ENCODE measurements around the gene DENND4A.

The DENND4A gene

GRCh38 chr15:65612616-65612946, 179.5 kb downstream of the DENND4A start:
- DNase-seq (ENCODE audit: extremely low read depth, insufficient read length), result no peak
- TF ChIP-seq CTCF (IDR thresholded peaks at IDR 0.05; ENCODE audit: insufficient read depth, low read length, poor library complexity, severe bottlenecking), result no peak
- Histone ChIP-seq H3K36me3 (ENCODE audit: control insufficient read depth, insufficient read depth, low read length) (no peaks in the 10 kb centered on the region), H3K4me3 (replicated peaks; ENCODE audit: low read depth, low read length) (no peak overlapping the region), H3K27me3 (replicated peaks; ENCODE audit: control insufficient read depth, insufficient read depth, low read length) (no peaks in the 10 kb centered on the region)

DNA sequence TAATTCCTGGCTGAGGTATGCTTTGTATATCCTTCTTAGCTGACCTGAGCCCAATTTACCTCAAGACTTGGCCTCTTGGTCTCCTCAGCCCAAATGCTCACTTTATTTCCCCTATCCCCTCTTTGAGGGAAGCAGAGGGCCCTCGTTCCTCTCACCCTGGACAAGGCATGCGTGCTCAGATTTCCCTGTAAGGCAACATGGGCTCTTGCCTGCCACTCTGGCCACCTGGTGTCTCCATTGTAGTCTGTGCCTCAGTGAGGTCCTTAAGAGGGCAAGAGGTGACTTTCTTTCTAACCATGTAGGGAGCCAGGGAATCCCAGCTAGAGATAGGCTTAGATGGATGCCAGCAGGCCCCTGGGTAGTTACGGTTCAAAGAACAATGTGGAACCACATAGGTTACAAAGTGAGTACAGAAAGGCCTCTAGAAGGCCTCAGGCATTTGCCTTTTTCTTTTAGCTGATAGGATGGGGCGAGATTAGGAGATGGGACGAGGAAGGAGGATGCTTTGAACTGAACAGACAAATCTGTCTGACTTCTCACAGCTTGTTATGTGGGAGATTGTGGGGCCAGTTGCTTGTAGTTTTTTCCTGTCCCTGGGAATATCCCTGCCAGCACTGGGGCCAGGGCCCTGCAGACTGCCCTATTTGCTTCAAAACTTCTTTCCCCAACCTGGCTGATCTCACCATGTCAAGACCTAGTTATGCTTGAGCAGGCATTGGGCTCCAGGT, 180.0 kb downstream of the DENND4A start:
- TF ChIP-seq CTCF (IDR thresholded peaks at IDR 0.05; ENCODE audit: insufficient read depth, low read length, poor library complexity, severe bottlenecking), result no peak
- no peak for DNase-seq (ENCODE audit: extremely low read depth, insufficient read length)
- H3K36me3 ChIP-seq (ENCODE audit: control insufficient read depth, insufficient read depth, low read length), result peaks cover 1% of the 10 kb centered on the region; the same call in 1 of the 2 replicates
- no peaks in the 10 kb centered on the region for H3K27me3 ChIP-seq (replicated peaks; ENCODE audit: control insufficient read depth, insufficient read depth, low read length)
- H3K4me3 ChIP-seq (replicated peaks; ENCODE audit: low read depth, low read length), result peak overlapping the region; percentile 86

DNA sequence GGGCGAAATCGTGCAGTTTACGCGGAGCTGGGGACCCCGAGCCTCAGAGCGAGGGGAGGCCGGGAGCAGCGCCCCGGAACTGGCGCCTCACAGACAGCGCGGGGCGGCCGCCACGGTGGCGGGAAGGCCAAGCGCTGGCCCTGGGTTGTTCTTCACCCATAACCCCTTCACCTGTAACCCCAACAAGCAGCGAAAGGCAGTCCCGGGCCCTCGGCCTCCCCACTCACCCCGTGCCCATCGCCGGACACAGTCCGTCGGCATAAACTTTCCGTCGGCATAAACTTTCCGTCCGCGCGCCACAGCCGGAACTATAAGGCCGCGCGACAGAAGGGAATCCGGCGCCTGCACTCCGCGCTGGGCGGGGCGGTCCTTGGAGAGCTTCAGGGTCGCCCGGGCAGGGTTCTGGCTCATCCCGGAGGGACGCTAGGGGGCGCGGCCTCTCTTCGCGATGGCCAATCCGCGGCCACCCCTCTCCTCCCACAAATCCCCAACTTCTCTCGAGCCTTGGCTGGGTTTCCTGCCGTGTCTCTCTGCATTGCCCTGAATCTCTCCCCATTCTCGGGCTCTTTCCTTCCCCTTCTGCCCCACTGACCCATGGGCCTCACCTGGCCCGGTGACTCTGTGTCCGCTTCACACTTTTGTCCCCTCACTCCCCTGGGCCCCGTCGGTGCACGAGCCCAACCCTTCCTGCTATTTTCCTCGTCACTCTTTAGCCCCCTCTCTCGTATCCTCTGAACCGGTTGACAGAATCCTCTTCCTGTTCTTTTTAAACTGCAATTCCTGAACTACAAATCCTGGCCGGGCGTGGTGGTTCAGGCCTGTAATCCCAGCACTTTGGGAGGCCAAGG, 181.0 kb downstream of the DENND4A start, which contains the start of gene INTS14:
Gene INTS14 (minus strand): TSS at position 261 of the 848 bp plus-strand sequence. CDS start 3,751 bp downstream, outside the sequence.
- no peaks in the 10 kb centered on the region for H3K27me3 ChIP-seq (replicated peaks; ENCODE audit: control insufficient read depth, insufficient read depth, low read length)
- TF ChIP-seq CTCF (IDR thresholded peaks at IDR 0.05; ENCODE audit: insufficient read depth, low read length, poor library complexity, severe bottlenecking), result peak; percentile 76
- peak; percentile 96 for DNase-seq (ENCODE audit: extremely low read depth, insufficient read length)
- peak within 1 kb of the TSS; percentile 86 for H3K4me3 ChIP-seq (replicated peaks; ENCODE audit: low read depth, low read length)
- peaks cover 2% of the 10 kb centered on the region; the same call in 1 of the 2 replicates for H3K36me3 ChIP-seq (ENCODE audit: control insufficient read depth, insufficient read depth, low read length)
